Activated CD4-positive, alpha-beta T cell treated with anti-CD3 and anti-CD28 coated beads for 4 hours (primary cell): Measurements from ENCODE around the gene RNF123.

Source experiments
- DNase-seq, 2 donors: peaks; one replicate each; pipeline ENCODE4 v3.0.0-alpha.2; 2020

Gene RNF123

GRCh38 chr3:49659756-49660155, 29.6 kb upstream of the RNF123 start:
- DNase-seq, result no peak

DNA sequence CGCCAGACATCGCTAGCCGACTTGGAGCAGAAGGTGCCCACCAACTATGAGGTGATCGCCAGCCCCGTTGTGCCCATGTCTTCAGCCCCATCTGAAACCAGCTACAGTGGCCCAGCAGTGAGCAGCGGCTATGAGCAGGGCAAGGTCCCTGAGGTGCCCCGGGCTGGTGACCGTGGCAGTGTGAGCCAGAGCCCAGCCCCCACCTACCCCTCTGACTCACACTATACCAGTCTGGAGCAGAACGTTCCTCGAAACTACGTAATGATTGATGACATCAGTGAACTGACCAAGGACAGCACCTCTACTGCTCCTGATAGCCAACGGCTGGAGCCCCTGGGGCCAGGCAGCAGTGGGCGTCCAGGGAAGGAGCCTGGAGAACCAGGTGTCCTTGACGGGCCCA, 28.1 kb upstream of the RNF123 start:
- no peak for DNase-seq

DNA sequence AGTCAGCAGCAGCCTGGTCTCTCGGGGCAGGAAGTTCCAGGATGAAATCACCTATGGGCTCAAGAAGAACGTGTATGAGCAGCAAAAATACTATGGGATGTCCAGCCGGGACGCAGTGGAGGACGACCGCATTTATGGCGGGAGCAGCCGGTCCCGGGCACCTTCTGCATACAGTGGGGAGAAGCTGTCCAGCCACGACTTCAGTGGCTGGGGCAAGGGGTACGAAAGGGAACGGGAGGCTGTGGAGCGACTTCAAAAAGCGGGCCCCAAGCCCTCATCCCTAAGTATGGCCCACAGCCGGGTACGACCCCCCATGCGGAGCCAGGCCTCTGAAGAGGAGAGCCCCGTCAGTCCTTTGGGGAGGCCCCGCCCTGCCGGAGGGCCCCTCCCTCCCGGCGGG, 27.3 kb upstream of the RNF123 start:
- no peak for DNase-seq

GRCh38 chr3:49662720-49663413, 26.5 kb upstream of the RNF123 start:
- no peak for DNase-seq

- DNase-seq, result no peak
These were observed 25.5 kb upstream of the RNF123 start for GRCh38 chr3:49663831-49664230.

- DNase-seq, result no peak
These were observed 25.1 kb upstream of the RNF123 start for GRCh38 chr3:49664300-49664699.

- DNase-seq, result no peak
These were observed 23.4 kb upstream of the RNF123 start for GRCh38 chr3:49665822-49666519.

- DNase-seq, result no peak
These were observed 22.8 kb upstream of the RNF123 start for GRCh38 chr3:49666592-49666991.

- DNase-seq, result no peak
These were observed 21.5 kb upstream of the RNF123 start for GRCh38 chr3:49667701-49668413.

DNA sequence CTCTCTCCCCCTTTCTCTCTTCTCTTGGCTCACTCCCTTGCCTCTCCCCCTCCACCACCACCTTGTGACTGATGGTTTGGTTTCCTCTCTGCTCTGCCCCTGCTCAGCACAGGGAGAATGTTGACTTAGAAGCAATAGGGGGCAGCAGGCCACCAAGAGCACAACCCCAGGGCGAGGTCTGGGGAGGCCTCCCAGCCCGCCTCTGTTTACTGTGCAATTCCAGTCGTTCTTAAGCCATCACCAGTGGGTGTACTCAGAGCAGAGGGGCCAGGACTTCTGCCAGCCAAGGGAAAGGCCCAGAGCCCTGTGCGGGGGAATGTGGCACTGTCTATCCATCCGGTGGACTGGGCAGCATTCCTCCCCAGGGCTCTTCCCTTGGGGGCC, 21.0 kb upstream of the RNF123 start:
- DNase-seq, result no peak

- DNase-seq, result no peak
These were observed 20.5 kb upstream of the RNF123 start for GRCh38 chr3:49668861-49669260.

DNA sequence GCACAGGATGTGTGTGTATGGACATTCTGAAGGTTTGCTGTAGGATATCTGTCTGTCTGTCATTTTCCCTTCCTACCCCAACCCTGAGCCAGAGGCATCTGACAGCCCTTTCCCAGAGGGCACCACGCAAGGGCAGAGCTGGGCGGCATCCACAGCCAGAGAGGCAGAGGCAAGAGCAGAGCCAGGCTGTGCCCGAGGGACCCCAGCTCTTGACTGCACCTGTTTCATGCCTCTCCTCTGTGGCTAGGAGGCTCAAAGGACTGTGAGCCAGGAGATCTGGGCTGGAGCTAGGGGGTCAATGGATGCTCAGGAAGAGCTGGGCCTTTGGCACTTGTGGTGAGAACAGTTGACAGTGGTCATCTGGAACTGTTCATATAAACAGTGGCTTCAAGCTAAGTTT, 20.0 kb upstream of the RNF123 start:
- DNase-seq, result no peak

DNA sequence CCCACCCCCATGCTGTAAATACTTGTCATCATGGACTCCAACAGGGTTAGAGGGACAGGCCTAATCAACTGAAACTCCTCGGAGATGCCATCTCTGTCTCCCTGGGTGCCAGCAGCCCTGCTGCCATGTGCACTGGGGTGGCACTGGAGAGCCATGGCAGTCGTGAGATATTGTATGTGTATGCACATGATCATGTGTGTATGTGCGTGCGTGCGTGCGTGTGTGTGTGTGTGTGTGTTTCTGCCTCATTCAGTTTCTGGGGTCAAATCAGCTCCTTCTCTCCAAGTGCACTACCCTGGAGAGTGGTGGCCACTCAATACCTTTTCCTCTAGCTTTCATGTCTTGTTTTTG, 18.4 kb upstream of the RNF123 start:
- DNase-seq, result no peak

- DNase-seq, result peak; percentile 69 to 72
These were observed 17.8 kb upstream of the RNF123 start for GRCh38 chr3:49671291-49672288.

DNA sequence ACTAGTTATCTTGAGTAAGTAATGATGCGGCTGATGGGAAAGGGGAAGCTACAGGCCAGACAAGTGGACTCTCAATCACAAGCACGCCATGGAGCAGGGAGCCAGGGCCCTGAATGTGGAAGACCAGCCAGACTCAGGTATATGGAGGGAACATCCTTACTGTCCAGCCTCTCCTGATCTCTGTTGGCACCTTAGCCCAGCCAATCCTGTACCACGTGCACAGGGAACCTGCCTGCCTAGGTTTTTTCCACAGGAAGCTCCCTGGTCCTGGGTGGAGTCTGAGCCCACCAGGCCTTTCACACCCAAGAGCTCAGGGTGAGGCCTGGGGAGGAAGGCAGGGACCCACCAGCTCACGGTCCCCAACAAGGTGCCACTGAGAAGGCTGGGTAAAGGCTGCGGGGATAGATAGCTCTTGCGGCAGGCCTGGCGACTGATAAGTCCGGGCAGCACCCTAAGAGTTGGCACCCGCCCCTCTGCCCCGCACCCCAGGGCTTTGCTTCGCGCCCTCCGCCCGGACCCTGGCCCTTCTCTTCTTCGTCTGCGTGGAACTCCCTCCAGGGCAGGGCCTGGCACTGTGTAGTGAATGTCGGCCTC, 16.1 kb upstream of the RNF123 start:
- peak in 1 of 2 donors; percentile 8 for DNase-seq

- peak; percentile 96 to 98 for DNase-seq
These were observed 15.5 kb upstream of the RNF123 start, which contains the start of gene APEH for GRCh38 chr3:49673715-49674496. TSS of gene APEH (plus strand) at chr3:49674351. CDS start at chr3:49674402, 51 bp downstream.

DNA sequence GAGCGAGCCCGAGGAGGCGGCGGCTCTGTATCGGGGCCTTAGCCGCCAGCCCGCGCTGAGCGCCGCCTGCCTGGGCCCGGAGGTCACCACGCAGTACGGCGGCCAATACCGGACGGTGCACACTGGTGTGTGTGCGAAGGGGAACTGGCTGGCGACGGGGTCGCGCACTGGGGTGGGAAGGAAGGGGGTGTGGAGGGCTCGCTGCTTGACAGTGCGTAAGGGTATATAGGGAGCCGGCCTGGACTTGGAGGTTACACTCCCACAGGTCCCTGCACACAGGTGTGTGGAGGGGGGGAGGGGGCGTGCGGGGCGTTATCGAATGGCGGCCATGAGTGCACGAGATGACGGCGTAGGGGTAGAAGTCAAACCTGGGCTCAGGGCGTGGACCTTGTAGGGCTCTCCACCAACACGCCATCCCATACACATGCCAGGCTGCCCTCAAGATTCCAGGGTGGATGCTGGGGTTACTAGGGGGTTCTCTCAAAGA, 14.8 kb upstream of the RNF123 start:
- peak in 1 of 2 donors; percentile 39 for DNase-seq

DNA sequence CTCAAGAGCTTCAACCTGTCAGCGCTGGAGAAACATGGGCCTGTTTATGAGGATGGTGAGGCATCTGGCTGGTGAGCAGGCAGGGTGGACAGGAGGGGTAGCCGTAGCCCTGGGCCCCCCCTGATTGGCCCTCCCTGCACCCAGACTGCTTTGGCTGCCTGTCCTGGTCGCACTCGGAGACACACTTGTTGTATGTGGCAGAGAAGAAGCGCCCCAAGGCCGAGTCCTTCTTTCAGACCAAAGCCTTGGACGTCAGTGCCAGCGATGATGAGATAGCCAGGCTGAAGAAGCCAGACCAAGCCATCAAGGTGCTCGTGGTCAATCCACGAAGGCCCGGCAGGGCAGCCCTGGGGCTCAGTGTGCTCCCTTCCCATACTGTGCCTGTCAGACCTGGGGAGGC, 13.4 kb upstream of the RNF123 start:
- no peak for DNase-seq

GRCh38 chr3:49680493-49681231, 8.7 kb upstream of the RNF123 start:
- DNase-seq, result no peak

DNA sequence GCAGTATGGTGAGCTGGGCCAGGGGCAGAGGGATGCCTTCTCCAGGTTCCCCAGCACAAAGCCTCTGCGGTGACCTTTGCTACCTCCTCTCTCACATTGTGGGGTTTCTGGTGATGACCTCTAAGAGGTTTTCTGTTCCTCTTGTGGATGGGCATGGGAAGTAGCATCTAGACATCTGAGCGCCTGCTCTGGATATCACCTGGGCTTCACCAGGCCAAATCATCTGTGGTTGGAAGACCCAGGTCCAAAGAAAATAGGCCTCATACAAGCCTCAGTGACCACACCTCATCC, 8.2 kb upstream of the RNF123 start:
- no peak for DNase-seq

GRCh38 chr3:49681543-49681942, 7.8 kb upstream of the RNF123 start:
- no peak for DNase-seq
